ENCODE results near the gene RRN3.
"Not testable (repeated sequence)": the region's sequence is repeated elsewhere in the genome, so short reads cannot be mapped to it uniquely, and the experiment has no call there.

The RRN3 gene

GRCh38 chr16:15093955-15094827 is at the start of gene RRN3:
Gene RRN3 (minus strand): TSS chr16:15094272. CDS start chr16:15094233, 39 bp downstream.
- peak; percentile 80 to 81 for DNase-seq

DNA sequence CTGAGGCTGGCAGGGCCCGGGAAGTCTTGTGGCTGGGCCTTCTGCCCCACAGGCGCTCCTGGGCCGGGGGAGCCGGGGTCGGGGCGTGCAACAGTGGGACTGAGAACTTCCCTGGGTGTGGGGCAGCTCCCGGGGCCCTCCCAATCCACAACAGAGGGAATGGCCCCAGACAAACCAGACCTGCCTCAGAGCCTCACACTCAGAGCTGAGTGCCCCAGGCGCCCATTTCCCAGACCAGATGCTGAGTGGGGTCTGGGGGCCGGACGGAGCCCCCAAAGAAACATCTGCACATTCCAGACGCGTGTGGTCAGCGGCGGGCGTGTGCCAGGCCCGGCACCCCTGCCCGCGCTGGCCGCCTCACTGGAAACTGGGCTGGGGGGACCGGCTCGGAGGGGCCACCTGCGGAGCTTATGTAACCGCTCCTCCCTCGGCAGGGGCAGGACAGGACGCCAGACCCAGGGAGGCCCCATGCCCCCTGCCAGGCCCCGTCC is 49.6 kb upstream of the RRN3 start:
- not testable (repeated sequence) for DNase-seq

- not testable (repeated sequence) for DNase-seq
Observed at GRCh38 chr16:15142891-15143600, 49.0 kb upstream of the RRN3 start.

DNA sequence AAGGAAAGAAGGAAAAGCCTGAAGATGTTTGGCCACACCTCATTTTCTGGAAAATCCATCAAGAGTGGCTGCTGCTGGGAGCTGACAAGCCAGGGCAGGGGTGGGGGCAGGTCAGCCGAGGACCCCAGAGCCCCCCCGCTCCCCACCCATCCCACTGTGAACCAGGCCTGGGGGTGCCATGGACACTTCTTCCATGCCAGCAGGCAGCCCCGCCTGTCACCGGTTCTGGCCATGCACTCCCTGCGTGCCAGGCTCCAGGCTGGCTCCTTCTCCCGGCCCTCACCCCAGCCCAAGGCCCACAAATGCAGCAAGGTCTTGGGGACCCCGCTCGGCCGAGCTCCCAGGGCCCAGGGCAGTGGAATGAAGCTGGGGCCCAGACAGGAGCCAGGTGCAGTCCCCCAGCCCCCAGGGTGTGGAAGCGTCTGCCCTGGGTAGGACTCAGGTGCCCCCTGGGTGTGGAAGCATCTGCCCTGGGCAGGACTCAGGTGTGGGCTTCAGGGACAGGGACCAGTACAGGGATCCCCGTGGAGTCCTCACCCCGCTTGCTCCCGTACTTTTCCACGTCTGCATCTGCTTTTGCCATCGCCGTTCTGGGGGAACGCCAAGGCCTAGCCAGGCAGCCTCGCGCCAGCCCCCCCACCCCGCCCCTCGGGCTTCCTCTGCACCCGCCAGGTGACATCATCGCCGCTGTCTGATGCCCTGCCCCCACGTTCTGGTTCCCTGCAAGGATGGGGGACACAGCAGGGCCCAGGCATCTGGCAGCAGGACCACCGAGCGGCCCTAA is 48.2 kb upstream of the RRN3 start:
- not testable (repeated sequence) for DNase-seq

- DNase-seq = no peak
Observed at GRCh38 chr16:15141586-15141985, 47.5 kb upstream of the RRN3 start.

DNA sequence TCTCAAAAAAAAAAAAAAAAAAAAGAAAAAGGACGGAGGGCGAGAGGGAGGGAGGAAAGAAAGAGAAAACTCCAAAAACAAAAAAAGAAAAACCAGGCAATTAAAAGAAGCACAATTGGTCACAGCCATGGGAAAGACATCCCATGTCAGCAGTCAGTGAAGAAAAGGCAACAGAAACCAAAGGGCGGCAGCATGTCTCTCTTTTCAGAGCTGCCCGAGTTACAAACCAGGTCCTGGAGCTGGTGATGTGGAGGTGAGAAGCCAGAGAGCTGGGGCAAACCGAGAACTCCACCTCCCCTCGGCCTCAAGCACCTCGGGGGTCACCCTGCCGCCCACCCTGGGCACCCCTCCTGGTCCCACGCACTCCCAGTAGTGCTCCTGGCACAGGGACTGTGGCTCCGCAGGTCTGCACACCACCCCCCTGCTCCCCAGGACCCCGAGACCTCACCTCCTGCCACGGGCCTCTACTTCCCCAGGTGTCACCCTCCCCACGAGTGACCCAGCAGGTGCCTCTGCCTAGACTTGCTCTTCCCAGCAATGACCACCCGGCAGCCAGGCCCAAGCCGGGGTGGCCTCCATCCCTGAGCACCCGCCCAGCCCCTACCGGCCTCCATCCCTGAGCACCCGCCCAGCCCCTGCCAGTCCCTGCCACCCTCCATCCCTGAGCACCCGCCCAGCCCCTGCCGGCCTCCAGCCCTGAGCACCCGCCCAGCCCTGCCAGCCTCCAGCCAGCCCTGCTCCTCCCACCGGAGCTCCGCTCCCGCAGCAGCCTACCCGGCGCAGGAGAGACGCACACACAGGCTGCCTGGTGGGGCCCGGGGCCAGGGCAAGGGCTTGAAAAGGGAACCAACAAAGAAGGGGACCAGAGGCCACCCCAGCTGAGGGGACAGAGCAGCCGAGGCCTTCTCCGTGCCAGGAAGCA is 46.6 kb upstream of the RRN3 start:
- not testable (repeated sequence) for DNase-seq

DNA sequence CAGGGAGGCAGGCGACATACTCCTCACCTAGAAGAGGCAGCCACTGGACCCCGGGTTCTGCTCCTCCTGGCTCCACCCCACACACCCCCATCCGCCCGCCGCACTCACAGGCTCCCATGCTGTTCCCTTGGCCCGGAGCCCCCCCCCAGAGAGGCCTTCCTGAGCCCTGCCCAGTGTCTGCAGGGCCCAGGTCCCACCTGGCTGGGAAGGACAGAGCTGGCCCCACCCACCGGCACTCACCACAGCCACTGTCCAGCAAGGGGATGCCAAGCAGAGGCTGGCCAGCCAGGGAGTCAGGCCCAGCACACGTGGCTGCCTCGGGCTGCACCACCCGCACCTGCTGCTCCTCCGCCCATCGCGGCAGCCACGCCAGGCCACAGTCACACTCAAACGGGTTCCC is 43.4 kb upstream of the RRN3 start:
- not testable (repeated sequence) for DNase-seq

GRCh38 chr16:15135483-15136360 is 41.6 kb upstream of the RRN3 start:
- DNase-seq = not testable (repeated sequence)

DNA sequence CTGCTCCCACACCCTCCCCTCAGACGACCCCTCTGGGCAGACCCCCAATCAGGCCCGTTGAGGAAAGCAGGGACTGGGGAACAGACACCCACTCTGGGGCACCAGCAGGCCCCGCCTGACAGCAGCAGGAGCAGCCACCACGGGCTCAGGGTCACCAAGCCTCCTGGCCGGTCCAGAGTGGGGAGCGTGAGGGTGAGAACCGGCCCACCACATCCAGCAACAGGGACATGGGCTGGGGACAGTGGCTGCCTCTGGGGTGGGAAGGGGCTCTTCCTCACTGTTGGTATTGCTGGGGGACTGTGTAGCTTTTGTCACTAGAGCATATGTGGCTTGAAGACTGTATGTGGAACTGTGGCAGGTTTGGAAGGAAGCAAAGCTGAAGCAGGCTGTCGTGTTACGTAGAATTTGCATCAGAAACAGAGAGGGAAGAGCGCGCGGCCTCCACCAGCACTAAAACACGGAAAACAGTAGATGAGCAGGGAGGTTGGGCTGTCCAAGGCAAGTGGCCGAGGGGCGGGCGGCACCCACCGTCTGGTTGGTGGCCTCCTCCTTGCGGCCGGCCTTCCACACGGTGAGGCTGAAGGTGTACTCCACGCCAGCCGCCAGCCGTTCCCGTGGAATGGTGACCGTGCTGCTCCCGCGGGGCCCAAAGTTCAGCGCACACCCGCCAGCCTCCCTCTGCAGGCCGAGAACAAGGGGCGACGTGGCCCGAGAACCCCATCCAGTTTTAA is 40.8 kb upstream of the RRN3 start:
- not testable (repeated sequence) for DNase-seq

DNA sequence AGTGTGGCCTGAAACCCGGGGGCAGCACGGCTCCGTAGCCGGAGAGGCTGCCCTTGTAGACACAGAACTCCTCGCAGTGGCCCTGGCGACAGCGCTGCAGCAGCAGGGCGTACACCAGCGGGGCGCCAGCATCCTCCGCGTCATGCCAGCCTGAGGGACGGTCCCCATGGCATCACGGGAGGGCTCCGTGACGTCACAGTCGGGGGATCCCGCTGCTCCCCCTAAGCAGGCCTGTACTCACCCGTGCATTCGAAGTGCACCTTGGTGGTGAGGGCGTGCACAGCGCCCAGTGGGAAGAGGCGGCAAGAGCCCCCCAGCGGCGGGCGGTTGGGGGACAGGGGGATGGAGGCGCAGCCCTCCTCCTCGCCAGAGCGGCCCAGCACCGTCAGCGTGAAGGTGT is 39.5 kb upstream of the RRN3 start:
- DNase-seq = not testable (repeated sequence)

DNA sequence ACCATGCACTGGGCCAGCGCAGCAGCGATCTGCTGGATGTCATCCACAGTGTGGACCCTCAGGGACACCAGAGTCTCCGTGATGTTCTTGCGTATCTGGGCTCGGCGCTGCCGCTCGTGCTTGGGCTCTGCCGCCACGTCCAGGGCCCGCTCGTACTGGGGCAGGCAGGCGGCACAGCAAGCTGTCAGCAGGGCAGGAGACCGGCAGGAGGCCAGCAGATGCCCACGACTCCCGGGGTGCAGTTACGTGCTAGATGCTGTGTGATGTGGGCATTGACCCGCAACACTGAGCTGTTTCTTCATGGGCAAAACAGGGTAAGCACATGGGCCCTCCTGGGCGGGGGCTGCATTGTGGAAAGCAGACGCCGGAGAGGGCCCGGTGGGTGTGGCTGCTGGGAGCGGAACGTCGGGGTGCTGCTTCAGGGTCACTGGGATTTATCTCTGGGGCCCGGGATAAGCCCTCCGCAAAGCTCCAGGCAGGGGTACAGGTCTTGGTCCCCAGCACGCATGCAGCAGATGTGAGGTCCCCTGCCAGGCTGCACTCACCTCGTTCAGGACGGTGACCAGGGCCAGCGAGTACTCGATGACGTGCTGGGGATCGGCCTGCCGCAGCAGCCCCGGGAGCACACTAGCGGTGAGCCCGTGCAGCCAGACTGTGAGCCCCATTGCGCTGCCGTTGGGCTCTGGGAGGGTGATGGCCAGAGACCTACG is 38.8 kb upstream of the RRN3 start:
- DNase-seq = not testable (repeated sequence)

DNA sequence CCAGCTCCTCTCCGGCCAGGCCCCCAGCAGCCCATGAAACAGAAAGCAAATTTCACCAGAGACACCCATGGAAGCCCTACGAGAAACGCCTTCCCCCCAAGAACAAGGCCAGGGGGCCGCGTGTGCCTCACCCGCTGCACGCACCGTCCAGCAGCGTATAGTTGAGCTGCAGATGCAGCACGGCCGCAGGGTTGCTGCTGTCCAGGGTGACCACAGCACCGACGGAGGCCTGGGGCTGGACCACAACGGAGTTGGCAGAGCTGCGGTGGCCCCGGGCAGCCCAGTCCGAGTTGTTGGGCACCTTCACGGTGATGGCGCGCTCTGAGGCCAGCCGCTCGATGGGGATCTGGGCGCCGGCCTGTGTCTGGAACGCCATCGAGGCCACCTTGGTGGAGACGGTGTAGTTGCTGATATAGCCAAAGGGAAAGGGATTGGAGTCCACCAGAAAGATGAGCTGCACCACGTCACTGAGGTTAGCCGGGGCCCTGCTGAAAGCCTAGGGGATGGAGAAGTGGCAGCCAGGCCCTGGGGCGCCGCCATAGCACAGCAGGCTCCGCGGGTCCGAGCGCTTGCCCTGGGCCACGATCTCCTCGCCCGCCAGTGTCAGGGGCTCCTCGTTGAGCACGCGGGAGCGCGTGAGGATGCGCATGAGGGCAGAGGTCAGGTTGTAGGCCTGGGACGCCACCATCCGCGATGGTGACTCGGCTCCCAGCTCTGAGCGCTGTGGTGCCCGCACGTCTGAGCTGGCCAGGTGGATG is 37.0 kb upstream of the RRN3 start:
- not testable (repeated sequence) for DNase-seq

DNA sequence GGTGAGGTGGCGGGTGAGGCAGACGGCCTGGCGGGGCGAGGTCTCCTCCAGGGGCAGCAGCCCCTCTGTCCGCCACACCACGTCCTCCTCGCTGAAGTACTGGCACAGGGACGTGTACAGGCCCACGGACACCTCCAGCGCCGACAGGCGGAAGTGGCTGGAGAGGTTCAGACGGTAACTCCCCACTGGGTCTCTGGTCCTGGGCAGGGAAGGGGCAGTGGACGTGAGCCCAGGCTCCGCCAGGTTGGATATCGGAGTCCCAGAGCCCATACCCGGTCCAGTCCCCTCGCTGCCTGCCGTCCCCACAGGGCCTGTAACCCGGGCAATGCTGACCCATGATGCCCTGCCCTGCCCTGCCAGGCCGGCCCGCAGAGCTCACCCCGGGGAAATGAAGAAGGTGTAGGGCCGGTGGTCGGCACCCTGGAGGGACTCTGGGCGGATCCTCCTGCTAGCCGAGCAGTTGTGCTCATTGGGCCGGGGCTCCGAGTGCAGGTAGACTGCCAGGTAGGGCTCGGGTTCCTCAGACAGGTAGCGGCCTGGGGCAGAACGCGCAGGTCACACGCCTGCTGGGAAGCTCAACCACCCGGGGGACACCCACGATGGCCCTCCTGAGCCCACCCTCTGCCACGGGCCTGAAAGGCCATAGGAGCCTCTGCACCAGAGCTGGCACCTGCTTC is 36.3 kb upstream of the RRN3 start:
- not testable (repeated sequence) for DNase-seq

DNA sequence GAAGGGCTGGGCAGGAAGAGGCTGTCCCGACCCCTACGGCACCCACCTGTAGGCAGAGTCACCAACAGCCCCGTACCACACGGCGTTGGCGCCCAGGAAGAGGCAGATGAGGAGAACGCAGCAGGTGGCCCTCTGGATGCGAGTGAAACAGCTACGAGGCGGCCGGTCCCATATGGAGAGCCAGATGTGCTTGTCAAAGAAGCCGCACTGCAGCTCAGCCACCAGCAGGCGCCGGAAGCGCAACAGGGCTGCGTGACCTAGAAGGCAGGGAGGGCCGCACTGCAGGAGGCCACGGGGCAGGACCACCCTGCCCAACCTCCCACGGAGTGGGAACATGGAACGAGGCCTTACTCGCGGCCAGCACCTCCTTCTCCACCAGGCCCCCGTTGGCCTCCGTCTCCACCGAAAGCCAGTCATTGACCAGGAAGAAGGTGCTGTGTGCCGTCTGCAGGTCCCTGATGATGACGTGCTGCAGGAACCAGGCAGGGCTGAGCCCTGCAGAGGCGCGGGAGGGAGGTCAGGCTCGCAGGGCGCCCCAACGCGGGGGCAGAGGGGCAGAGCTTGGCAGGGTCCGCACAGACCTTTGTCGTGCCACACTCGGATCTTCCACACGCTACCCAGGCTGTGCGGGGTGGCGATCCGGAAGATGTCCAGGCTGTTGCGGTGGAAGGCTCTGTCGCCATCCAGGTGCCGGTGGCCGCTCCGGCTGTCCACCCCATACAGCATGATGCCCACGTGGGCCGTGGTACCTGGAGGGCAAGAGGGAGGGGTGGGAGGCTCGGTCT is 33.8 kb upstream of the RRN3 start:
- DNase-seq = not testable (repeated sequence)

DNA sequence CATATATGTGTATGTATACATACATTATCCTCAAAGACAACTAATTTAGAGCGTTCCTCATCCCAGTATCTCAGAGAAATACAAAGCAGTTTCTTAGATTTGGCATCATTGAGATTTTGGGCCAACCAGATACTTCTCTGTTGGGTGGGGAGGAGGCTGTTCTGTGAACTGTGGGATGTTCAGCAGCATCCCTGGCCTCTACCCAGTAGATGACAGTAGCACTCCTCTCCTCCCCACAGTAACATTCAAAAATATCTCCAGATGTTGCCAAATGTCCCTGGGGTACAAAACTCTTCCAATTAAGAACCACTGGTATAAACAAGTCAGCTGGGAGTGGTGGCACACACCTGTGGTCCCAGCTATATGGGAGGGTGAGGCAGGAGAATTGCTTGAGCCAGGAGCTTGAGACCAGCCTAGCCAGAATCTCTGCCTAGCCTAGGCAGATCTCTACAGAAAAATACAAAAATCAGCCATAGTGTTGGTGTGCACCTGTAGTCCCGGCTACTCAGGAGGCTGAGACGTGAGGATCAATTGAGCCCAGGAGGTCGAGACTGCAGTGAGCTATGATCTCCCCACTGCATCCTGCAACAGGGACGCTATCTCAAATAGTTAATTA is 6.4 kb upstream of the RRN3 start:
- DNase-seq = not testable (repeated sequence)

- not testable (repeated sequence) for DNase-seq
Observed at GRCh38 chr16:15099366-15099909, 5.4 kb upstream of the RRN3 start.
